Activated T-cell treated with anti-CD3 and anti-CD28 coated beads, Interleukin-2, amount 50 U/mL, for 72 hours (primary cell): ENCODE data around the gene ZGPAT. TPM values are rescaled to one million over a fixed set of nuclear protein-coding genes. Genes with fewer than 3 reads are reported as not detected.

Source experiments
- total RNA-seq, 2 donors: library from RNA; stranded (reverse); gene quantifications; one replicate each; pipeline ENCODE4 v1.2.3, GENCODE V29; 2022

ZGPAT gene
- total RNA-seq, 2 donors from 2014 or later: 24.3 to 28.0 TPM

Other genes with a start within 250 kb of the ZGPAT start
- gene KCNQ2, start 235.4 kb upstream of the ZGPAT start, total RNA-seq: under 1 TPM; 0.44 to 0.65 TPM
- gene EEF1A2, start 209.0 kb upstream of the ZGPAT start, total RNA-seq: 1 to 10 TPM in 1 of 2 donors, under 1 TPM in 1; 0.94 to 8.3 TPM
- gene PPDPF, start 187.3 kb upstream of the ZGPAT start, total RNA-seq: 100 to 1,000 TPM in 1 of 2 donors, 10 to 100 TPM in 1; 91.0 to 130 TPM
- gene PTK6, start 170.7 kb upstream of the ZGPAT start, total RNA-seq: 1 to 10 TPM in 1 of 2 donors, under 1 TPM in 1; 0.97 to 1.2 TPM
- gene SRMS, start 160.3 kb upstream of the ZGPAT start, total RNA-seq: not detected
- under 1 TPM; 0.67 to 0.74 TPM for gene FNDC11, start 153.9 kb upstream of the ZGPAT start, total RNA-seq
- 10 to 100 TPM in 1 of 2 donors, 1 to 10 TPM in 1; 8.8 to 31.2 TPM for gene HELZ2, start 133.8 kb upstream of the ZGPAT start, total RNA-seq
- gene GMEB2, start 80.9 kb upstream of the ZGPAT start, total RNA-seq: 10 to 100 TPM; 17.5 to 22.8 TPM
- gene STMN3, start 54.6 kb upstream of the ZGPAT start, total RNA-seq: 10 to 100 TPM; 14.4 to 21.8 TPM
- gene RTEL1, start 49.7 kb upstream of the ZGPAT start, total RNA-seq: 10 to 100 TPM; 26.8 to 34.6 TPM
- gene TNFRSF6B, start 11.4 kb upstream of the ZGPAT start, total RNA-seq: 1 to 10 TPM; 1.0 to 1.2 TPM
- 10 to 100 TPM; 55.1 to 70.9 TPM for gene ARFRP1, start 63 bp upstream of the ZGPAT start, total RNA-seq
- gene LIME1, start 28.6 kb downstream of the ZGPAT start, total RNA-seq: 10 to 100 TPM; 13.4 to 21.1 TPM
- gene SLC2A4RG, start 31.7 kb downstream of the ZGPAT start, total RNA-seq: 10 to 100 TPM; 43.5 to 47.0 TPM
- gene ZBTB46, start 123.2 kb downstream of the ZGPAT start, total RNA-seq: 1 to 10 TPM; 2.7 to 8.2 TPM
- gene ABHD16B, start 153.5 kb downstream of the ZGPAT start, total RNA-seq: under 1 TPM in 1 of 2 donors, not detected in 1; 0.22 TPM
- 10 to 100 TPM; 71.5 to 76.8 TPM for gene TPD52L2, start 157.2 kb downstream of the ZGPAT start, total RNA-seq
- 10 to 100 TPM; 37.6 to 40.5 TPM for gene DNAJC5, start 187.1 kb downstream of the ZGPAT start, total RNA-seq
- 10 to 100 TPM; 27.9 to 33.1 TPM for gene UCKL1, start 248.4 kb downstream of the ZGPAT start, total RNA-seq